Vagina (tissue), 2 donors: Measurements from ENCODE around the gene PCNX1.

Experiments used
- CTCF ChIP-seq, 3 experiments: fragments of 450-650 bp in 2 of 3; fragments of 200-600 bp in 1 of 3; sonication (generic) in 1 of 3; IDR thresholded peaks; one replicate each; pipeline ENCODE4 v1.5.1; 2017 to 2019; ENCODE audit warnings: antibody characterized with exemption in 3 of 3, mild to moderate bottlenecking in 2 of 3, moderate library complexity in 2 of 3
- POLR2AphosphoS5 ChIP-seq, 2 donors: sonication (generic); formaldehyde crosslinking; IDR thresholded peaks; one replicate each; pipeline ENCODE4 v1.9.0; 2017; ENCODE audit warnings: antibody characterized with exemption in 2 of 2, mild to moderate bottlenecking in 2 of 2, low read depth in 1 of 2; ENCODE audit not compliant: insufficient read depth in 1 of 2

GRCh38 chr14:70981000-70981952, 74.0 kb downstream of the PCNX1 start:
- no peak for TF ChIP-seq POLR2AphosphoS5 (IDR thresholded peaks at IDR 0.05; ENCODE audit: insufficient read depth in 1 of 2, low read depth in 1 of 2)
- no peak for TF ChIP-seq CTCF (IDR thresholded peaks at IDR 0.05)
